A673 (cell line): ENCODE results near the gene CEP83. TPM values are rescaled to one million over a fixed set of nuclear protein-coding genes. Genes with fewer than 3 reads are reported as not detected.

ENCODE experiments used
- BruUV-seq: library from RNA; stranded (reverse); fragments of 400-500 nt; replicated peaks from 2 replicates; lab custom pipeline; 2021; lab: Mats Ljungman, UMichigan
- CTCF ChIA-PET: fragments of 300-600 bp; sonication (Branson Sonifier 250); formaldehyde crosslinking; loops from one replicate; lab custom pipeline; 2022; ENCODE audit warnings: antibody characterized with exemption; lab: Charles Lee
- POLR2A ChIA-PET: fragments of 300-600 bp; sonication (Branson Sonifier 250); formaldehyde crosslinking; loops from one replicate; lab custom pipeline; 2022; ENCODE audit warnings: antibody characterized with exemption; ENCODE audit not compliant: low non-redundant PET; lab: Charles Lee
- DNase-seq: peaks from one replicate; pipeline ENCODE4 v3.0.0-alpha.2; 2015; ENCODE audit warnings: low spot score
- H3K27ac ChIP-seq: fragments of 200-600 bp; sonication (generic); 2 replicates; pipeline ENCODE4 v1.5.1; 2016; ENCODE audit warnings: mixed run types, low read depth, mild to moderate bottlenecking, mixed read lengths, antibody characterized with exemption, low read length; ENCODE audit not compliant: poor library complexity, severe bottlenecking
- H3K27me3 ChIP-seq: fragments of 200-600 bp; sonication (generic); replicated peaks from 2 replicates; pipeline ENCODE4 v1.6.1; 2017; ENCODE audit warnings: mixed run types, low read depth, mild to moderate bottlenecking, mixed read lengths, antibody characterized with exemption, low read length; ENCODE audit not compliant: insufficient read depth, poor library complexity
- H3K36me3 ChIP-seq: fragments of 200-600 bp; sonication (generic); 2 replicates; pipeline ENCODE4 v1.6.1; 2016; ENCODE audit warnings: mixed run types, mild to moderate bottlenecking, mixed read lengths, antibody characterized with exemption, low read length; ENCODE audit not compliant: insufficient read depth, poor library complexity, severe bottlenecking
- H3K4me1 ChIP-seq: fragments of 200-600 bp; sonication (generic); 2 replicates; pipeline ENCODE4 v1.6.1; 2017; ENCODE audit warnings: mixed run types, mild to moderate bottlenecking, mixed read lengths, antibody characterized with exemption, low read length; ENCODE audit not compliant: insufficient read depth, poor library complexity, severe bottlenecking
- H3K4me3 ChIP-seq: fragments of 200-600 bp; sonication (generic); 2 replicates; pipeline ENCODE4 v1.5.1; 2016; ENCODE audit warnings: low read depth, mixed run types, mild to moderate bottlenecking, mixed read lengths, low read length; ENCODE audit not compliant: poor library complexity, severe bottlenecking
- H3K9me3 ChIP-seq: fragments of 200-600 bp; sonication (generic); 2 replicates; pipeline ENCODE4 v1.6.1; 2016; ENCODE audit warnings: mixed run types, low read depth, mild to moderate bottlenecking, mixed read lengths, antibody characterized with exemption, low read length; ENCODE audit not compliant: poor library complexity, severe bottlenecking
- CTCF ChIP-seq: fragments of 300-800, 200-600 bp; sonication (generic); conservative IDR thresholded peaks from 2 replicates; pipeline ENCODE4 v1.5.1; 2017; ENCODE audit warnings: low read depth, mild to moderate bottlenecking, antibody characterized with exemption, low read length, moderate library complexity, mixed read lengths
- EZH2 ChIP-seq: fragments of 200-600 bp; sonication (generic); IDR thresholded peaks from 2 replicates; pipeline ENCODE4 v1.6.1; 2017; ENCODE audit warnings: borderline replicate concordance, low read depth, mild to moderate bottlenecking, mixed read lengths, antibody characterized with exemption, low read length; ENCODE audit not compliant: poor library complexity, severe bottlenecking
- intact Hi-C: fragments of 100-400 bp; cut with micrococcal nuclease; formaldehyde crosslinking; loops from one replicate; pipeline ENCODE4 v1.10.0; 2022; ENCODE audit not compliant: unreplicated experiment
- total RNA-seq: library from RNA; stranded (reverse); gene quantifications from 2 replicates; pipeline ENCODE4 v1.2.3, GENCODE V29; 2021

Gene CEP83
- total RNA-seq, 1 experiment from 2014 or later = 29.2 TPM

- DNase-seq = no peak
- Histone ChIP-seq H3K4me3 (no peak overlapping the region), H3K27me3 (no peaks in the 10 kb centered on the region), H3K27ac (no peak overlapping the region), H3K36me3 (no peaks in the 10 kb centered on the region), H3K4me1 (peaks cover 27% of the 10 kb centered on the region), H3K9me3 (no peaks in the 10 kb centered on the region)
- BruUV-seq = no TSS peak
- intact Hi-C loops = no loop called here
- ChIA-PET POLR2A (no interaction called here), CTCF (no interaction called here)
- TF ChIP-seq EZH2 = no peak
- no peak for TF ChIP-seq CTCF
Observed at GRCh38 chr12:94258593-94258992, 201.1 kb downstream of the CEP83 start.

Other genes starting within 250 kb of the CEP83 start
- gene TMCC3, start 190.7 kb upstream of the CEP83 start, total RNA-seq = 0.24 and 0.49 TPM in 2 replicates